ENCODE results near the gene GZF1. TPM values are rescaled to one million over a fixed set of nuclear protein-coding genes. Genes with fewer than 3 reads are reported as not detected.

Gene GZF1
- total RNA-seq, 4 donors from 2014 or later: 16.3 to 37.2 (median 20.3) TPM

- WGBS, 2 donors: 36 to 43% methylated on average over 7 of the region's 7 CpGs
- Histone ChIP-seq H3K27ac (peak overlapping the region; percentile 93 to 100 (median 96)), H3K4me3 (no peak overlapping the region), H3K9me3 (no peaks in the 10 kb centered on the region), H3K36me3 (peaks cover 0 to 23% (median 0%) of the 10 kb centered on the region in 3 donors), H3K27me3 (no peaks in the 10 kb centered on the region), H3K4me1 (peaks cover 3 to 53% (median 17%) of the 10 kb centered on the region in 4 donors)
- TF ChIP-seq, protein P1, sequence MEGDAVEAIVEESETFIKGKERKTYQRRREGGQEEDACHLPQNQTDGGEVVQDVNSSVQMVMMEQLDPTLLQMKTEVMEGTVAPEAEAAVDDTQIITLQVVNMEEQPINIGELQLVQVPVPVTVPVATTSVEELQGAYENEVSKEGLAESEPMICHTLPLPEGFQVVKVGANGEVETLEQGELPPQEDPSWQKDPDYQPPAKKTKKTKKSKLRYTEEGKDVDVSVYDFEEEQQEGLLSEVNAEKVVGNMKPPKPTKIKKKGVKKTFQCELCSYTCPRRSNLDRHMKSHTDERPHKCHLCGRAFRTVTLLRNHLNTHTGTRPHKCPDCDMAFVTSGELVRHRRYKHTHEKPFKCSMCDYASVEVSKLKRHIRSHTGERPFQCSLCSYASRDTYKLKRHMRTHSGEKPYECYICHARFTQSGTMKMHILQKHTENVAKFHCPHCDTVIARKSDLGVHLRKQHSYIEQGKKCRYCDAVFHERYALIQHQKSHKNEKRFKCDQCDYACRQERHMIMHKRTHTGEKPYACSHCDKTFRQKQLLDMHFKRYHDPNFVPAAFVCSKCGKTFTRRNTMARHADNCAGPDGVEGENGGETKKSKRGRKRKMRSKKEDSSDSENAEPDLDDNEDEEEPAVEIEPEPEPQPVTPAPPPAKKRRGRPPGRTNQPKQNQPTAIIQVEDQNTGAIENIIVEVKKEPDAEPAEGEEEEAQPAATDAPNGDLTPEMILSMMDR (IDR thresholded peaks at IDR 0.05): no peak
- no peak for TF ChIP-seq POLR2A (IDR thresholded peaks at IDR 0.05)
- no peak for TF ChIP-seq EP300 (IDR thresholded peaks at IDR 0.05)
- no peak for DNase-seq (ENCODE audit: low spot score in 2 of 2)
Measured at GRCh38 chr20:23358923-23359593, 2.9 kb upstream of the GZF1 start.

DNA sequence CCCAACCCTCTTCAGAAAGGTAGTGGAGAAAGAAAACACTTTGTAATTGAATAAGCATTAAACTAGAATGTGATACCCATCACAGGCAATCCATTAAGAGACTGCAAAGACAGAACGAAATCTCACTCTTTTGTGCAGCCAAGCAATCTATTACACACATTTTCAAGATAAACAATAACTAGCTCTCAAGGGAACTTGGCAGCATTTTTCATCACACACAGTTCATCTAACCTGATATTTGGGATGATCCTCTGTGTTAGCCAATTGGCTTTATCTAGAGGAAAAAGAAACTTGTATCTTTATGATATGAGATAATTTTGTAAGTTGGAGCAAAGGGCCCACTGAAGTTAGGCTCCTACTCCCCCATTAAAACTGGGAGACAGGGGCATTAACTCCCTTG is 1.5 kb upstream of the GZF1 start:
- no peak for TF ChIP-seq POLR2A (IDR thresholded peaks at IDR 0.05)
- TF ChIP-seq, protein P1 (IDR thresholded peaks at IDR 0.05): no peak
- TF ChIP-seq EP300 (IDR thresholded peaks at IDR 0.05): no peak
- Histone ChIP-seq H3K27ac (peak overlapping the region; percentile 96 to 100 (median 98)), H3K27me3 (no peaks in the 10 kb centered on the region), H3K4me3 (peak overlapping the region in 2 of 4 donors; percentile 78 to 100), H3K9me3 (no peaks in the 10 kb centered on the region), H3K36me3 (peaks cover 0 to 23% (median 0%) of the 10 kb centered on the region in 3 donors), H3K4me1 (peaks cover 3 to 61% (median 20%) of the 10 kb centered on the region in 4 donors)
- no peak for DNase-seq (ENCODE audit: low spot score in 2 of 2)
- 67 to 71% methylated on average over 1 of the region's 1 CpG for WGBS, 2 donors

DNA sequence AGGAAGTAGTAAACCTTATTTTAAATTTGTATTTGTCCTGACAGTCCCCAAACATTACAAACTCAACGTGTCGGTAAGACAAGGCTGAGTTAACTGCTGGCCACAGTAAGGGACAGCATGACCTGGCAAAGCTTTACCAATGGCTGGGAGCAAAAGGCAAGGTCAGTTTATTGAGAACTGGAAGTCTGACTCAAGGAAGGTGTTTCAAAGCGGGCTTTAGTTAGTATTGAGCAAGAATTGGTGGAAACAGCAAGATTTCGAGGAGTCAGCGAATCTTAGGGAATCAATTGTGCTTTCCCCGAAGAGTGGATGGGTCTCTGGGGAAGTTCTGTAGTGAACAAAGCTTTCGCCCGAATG is 885 bp upstream of the GZF1 start:
- TF ChIP-seq POLR2A (IDR thresholded peaks at IDR 0.05): no peak
- TF ChIP-seq, protein P1 (IDR thresholded peaks at IDR 0.05): no peak
- TF ChIP-seq EP300 (IDR thresholded peaks at IDR 0.05): no peak
- Histone ChIP-seq H3K36me3 (peaks cover 0 to 22% (median 0%) of the 10 kb centered on the region in 3 donors), H3K27ac (peak overlapping the region; percentile 96 to 100 (median 98)), H3K27me3 (no peaks in the 10 kb centered on the region), H3K4me1 (peaks cover 3 to 66% (median 25%) of the 10 kb centered on the region in 4 donors), H3K4me3 (peak overlapping the region; percentile 78 to 100 (median 94)), H3K9me3 (no peaks in the 10 kb centered on the region)
- DNase-seq (ENCODE audit: low spot score in 2 of 2): peak in 1 of 2 donors; percentile 21
- WGBS, 2 donors: 3% methylated on average over 8 of the region's 8 CpGs

DNA sequence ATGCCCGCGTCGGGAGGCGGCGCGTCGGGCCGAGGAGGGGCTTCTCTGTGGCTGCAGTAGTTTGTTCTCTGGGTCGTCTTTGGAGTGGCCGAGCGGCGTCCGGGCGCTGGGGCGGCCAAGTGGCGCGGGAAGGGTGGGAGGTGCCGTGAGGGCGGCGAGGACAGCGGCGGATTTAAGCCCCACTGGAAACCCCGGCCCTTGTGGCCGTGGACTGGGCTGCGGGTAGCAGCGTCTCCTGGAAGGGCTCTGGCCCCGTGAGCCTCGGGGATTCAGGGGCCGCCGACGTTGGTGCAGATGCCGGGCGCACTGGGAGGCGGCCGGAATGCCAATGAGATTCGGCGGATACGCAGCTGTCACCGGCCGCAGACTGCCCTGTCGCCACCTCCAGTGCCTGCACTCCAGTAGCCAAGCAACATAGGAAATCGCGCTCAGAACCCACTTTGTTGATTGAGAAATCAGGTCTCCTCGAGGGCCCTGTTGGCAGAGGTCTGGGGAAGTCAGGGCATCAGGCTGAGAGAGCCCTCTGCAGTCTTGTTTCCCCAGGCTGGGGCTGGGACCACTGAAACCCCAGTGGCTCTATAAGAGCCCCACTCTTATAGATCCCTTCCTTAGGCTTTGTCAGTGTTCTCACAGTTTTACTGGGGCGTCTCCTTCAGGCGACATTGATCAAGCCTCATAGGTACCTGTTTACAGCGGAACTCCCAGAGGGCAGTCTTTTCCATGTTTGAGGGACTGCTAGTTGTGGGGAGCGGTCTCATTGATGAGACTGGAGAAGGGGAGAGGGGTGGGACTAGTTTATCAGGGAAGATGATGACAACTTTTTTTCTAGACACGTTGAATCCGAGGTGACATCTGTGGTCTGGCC is 642 bp downstream of the GZF1 start:
- peak overlapping the region; percentile 92 to 100 (median 96) for H3K4me3 ChIP-seq
- peak in 1 of 2 donors; percentile 5 for TF ChIP-seq EP300 (IDR thresholded peaks at IDR 0.05)
- TF ChIP-seq POLR2A (IDR thresholded peaks at IDR 0.05): no peak
- TF ChIP-seq, protein P1 (IDR thresholded peaks at IDR 0.05): no peak
- H3K36me3 ChIP-seq: peaks cover 0 to 31% (median 0%) of the 10 kb centered on the region in 3 donors
- peaks cover 3 to 71% (median 32%) of the 10 kb centered on the region in 4 donors for H3K4me1 ChIP-seq
- H3K27ac ChIP-seq: peak overlapping the region; percentile 96 to 100 (median 98)
- peak; percentile 21 to 30 for DNase-seq (ENCODE audit: low spot score in 2 of 2)
- no peaks in the 10 kb centered on the region for H3K9me3 ChIP-seq
- no peaks in the 10 kb centered on the region for H3K27me3 ChIP-seq
- 6 to 15% methylated on average over 15 to 34 of the region's 50 CpGs for WGBS, 2 donors
